Endothelial cell of umbilical vein (primary cell): Measurements from ENCODE around the gene SLC25A22. TPM values are rescaled to one million over a fixed set of nuclear protein-coding genes. Genes with fewer than 3 reads are reported as not detected.

Source experiments
- BruUV-seq: library from RNA; stranded (reverse); fragments of 400-500 nt; replicated peaks from 2 replicates; lab custom pipeline; 2021; lab: Mats Ljungman, UMichigan
- CTCF ChIA-PET: fragments of 300-600, 350-600 bp; sonication (Branson Sonifier 250); formaldehyde crosslinking; loops from one replicate; lab custom pipeline; 2021; ENCODE audit warnings: antibody characterized with exemption, inconsistent platforms; lab: Charles Lee
- POLR2A ChIA-PET: fragments of 300-600, 350-600 bp; sonication (Branson Sonifier 250); formaldehyde crosslinking; loops from one replicate; lab custom pipeline; 2021; ENCODE audit warnings: antibody characterized with exemption, inconsistent platforms; lab: Charles Lee
- DNase-seq: peaks from one replicate; pipeline ENCODE4 v3.0.0-alpha.2; 2011; ENCODE audit warnings: low read depth, low spot score
- FAIRE-seq: peaks from 2 replicates; lab custom pipeline; 2011; peaks lifted over from hg19 to GRCh38; lab: Jason Lieb, UNC
- H2AFZ ChIP-seq: 2 replicates; pipeline ENCODE4 v1.6.0; 2012; ENCODE audit warnings: low read depth, low read length, control low read depth, inconsistent platforms
- H3K27ac ChIP-seq: 2 replicates; pipeline ENCODE4 v1.5.1; 2011; ENCODE audit warnings: low read depth, mild to moderate bottlenecking, control low read depth, low read length, moderate library complexity; ENCODE audit not compliant: insufficient read depth
- H3K27me3 ChIP-seq, 2 experiments: 2 replicates each; pipeline versions ENCODE4 v1.6.0 to v1.6.1; 2011; ENCODE audit warnings: low read length in 2 of 2, mixed read lengths in 1 of 2; ENCODE audit not compliant: control insufficient read depth in 2 of 2, insufficient read depth in 2 of 2
- H3K36me3 ChIP-seq, 2 experiments: 2 replicates in 1 of 2; 3 replicates in 1 of 2; pipeline ENCODE4 v1.5.1; 2011; ENCODE audit warnings: low read length in 2 of 2, mild to moderate bottlenecking in 1 of 2, moderate library complexity in 1 of 2; ENCODE audit not compliant: control insufficient read depth in 2 of 2, insufficient read depth in 2 of 2; ENCODE audit errors: extremely low read depth in 1 of 2
- H3K4me1 ChIP-seq: 3 replicates; pipeline ENCODE4 v1.5.1; 2011; ENCODE audit warnings: mild to moderate bottlenecking, low read length; ENCODE audit not compliant: control insufficient read depth, insufficient read depth; ENCODE audit errors: extremely low read depth
- H3K4me2 ChIP-seq: 2 replicates; pipeline ENCODE4 v1.6.1; 2011; ENCODE audit warnings: low read length, control low read depth, mixed read lengths; ENCODE audit not compliant: insufficient read depth
- H3K4me3 ChIP-seq, 3 experiments: fragments of 200-600 bp in 1 of 3; sonication (generic), shearing (Covaris generic) in 1 of 3; replicated peaks in 1 of 3; 2 replicates each; pipeline ENCODE4 v1.5.1; 2011 to 2016; ENCODE audit warnings: control low read depth in 3 of 3, low read length in 3 of 3, mild to moderate bottlenecking in 2 of 3, inconsistent platforms in 1 of 3, low read depth in 1 of 3, moderate library complexity in 1 of 3; ENCODE audit not compliant: insufficient read depth in 1 of 3
- H3K79me2 ChIP-seq: 2 replicates; pipeline ENCODE4 v1.6.0; 2012; ENCODE audit warnings: low read length, inconsistent platforms; ENCODE audit not compliant: control insufficient read depth, insufficient read depth
- H3K9ac ChIP-seq: replicated peaks from 2 replicates; pipeline ENCODE3; 2011; ENCODE audit warnings: low read length, control low read depth; ENCODE audit not compliant: insufficient read depth; ENCODE audit errors: extremely low read depth
- H3K9me1 ChIP-seq: replicated peaks from 3 replicates; pipeline ENCODE4 v1.6.0; 2011; ENCODE audit warnings: mild to moderate bottlenecking, low read length; ENCODE audit not compliant: control insufficient read depth, insufficient read depth; ENCODE audit errors: extremely low read depth
- H3K9me3 ChIP-seq: replicated peaks from 2 replicates; pipeline ENCODE4 v1.5.1; 2012; ENCODE audit warnings: low read length, inconsistent platforms; ENCODE audit not compliant: control insufficient read depth, insufficient read depth
- H4K20me1 ChIP-seq: replicated peaks from 2 replicates; pipeline ENCODE3; 2011; ENCODE audit warnings: mild to moderate bottlenecking, low read length; ENCODE audit not compliant: control insufficient read depth, insufficient read depth; ENCODE audit errors: extremely low read depth
- FOS ChIP-seq: IDR thresholded peaks from 2 replicates; pipeline ENCODE4 v1.6.1; 2011; ENCODE audit warnings: mild to moderate bottlenecking, low read length, moderate library complexity, borderline replicate concordance; ENCODE audit not compliant: insufficient read depth
- MYC ChIP-seq: IDR thresholded peaks from one replicate; pipeline ENCODE4 v1.6.1; 2011; ENCODE audit warnings: mild to moderate bottlenecking, low read depth, low read length
- POLR2A ChIP-seq: IDR thresholded peaks from 2 replicates; pipeline ENCODE4 v1.6.1; 2012; ENCODE audit warnings: low read depth, mild to moderate bottlenecking, control low read depth, low read length
- dilution Hi-C: fragments of 300-500 bp; cut with MboI; formaldehyde crosslinking; loops from one replicate; pipeline ENCODE4 v1.15.0; 2019; ENCODE audit warnings: low sequenced_read_pairs; ENCODE audit not compliant: extremely low pct_ligation_motif_present
- intact Hi-C: fragments of 100-400 bp; cut with micrococcal nuclease; formaldehyde crosslinking; loops from one replicate; pipeline ENCODE4 v1.10.0; 2022
- polyA plus RNA-seq, 4 experiments: library from polyadenylated mRNA; depleted of rRNA in 3 of 4; stranded (reverse) in 3 of 4; unstranded in 1 of 4; fragments of >200 nt; gene quantifications; 2 replicates each; pipeline versions ENCODE4 v1.2.1 to v1.2.3, GENCODE V29; 2011 to 2012; ENCODE audit warnings: missing spikeins in 1 of 4
- small RNA-seq: library from RNA; depleted of rRNA; stranded (forward); fragments of <200 nt; gene quantifications from one replicate; pipeline ENCODE3, GENCODE V24; 2012; ENCODE audit warnings: low replicate concordance, low read depth; ENCODE audit not compliant: insufficient read depth, insufficient read length
- total RNA-seq: library from RNA; stranded (reverse); gene quantifications from 2 replicates; pipeline ENCODE4 v1.2.3, GENCODE V29; 2021

SLC25A22 gene
- total and polyA plus RNA-seq, 2 donors (not counting 3 experiments of a cell fraction or from before 2014, with no cell fraction given) = 24.5 to 24.9 TPM

DNA sequence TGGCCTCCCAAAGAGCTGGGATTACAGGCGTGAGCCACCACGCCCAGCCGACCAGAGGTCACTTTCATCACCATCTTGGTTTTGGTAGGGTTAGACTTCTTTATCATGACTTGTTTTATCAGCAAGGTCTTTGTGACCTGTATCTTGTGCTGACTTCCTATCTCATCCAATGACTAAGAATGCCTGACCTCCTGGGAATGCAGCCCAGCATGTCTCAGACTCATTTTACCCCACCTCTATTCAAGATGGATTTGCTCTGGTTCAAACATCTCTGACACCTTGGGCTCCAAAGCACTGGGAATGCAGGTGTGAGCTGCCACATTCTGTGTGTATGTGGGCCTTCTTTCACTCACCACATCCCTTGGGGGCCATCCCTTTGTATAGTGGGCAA lies 55.9 kb downstream of the SLC25A22 start:
- Histone ChIP-seq H3K36me3 (no peaks in the 10 kb centered on the region), H2AFZ (no peak overlapping the region), H3K27ac (no peak overlapping the region), H3K9ac (no peak overlapping the region), H3K9me3 (no peaks in the 10 kb centered on the region), H3K27me3 (no peaks in the 10 kb centered on the region), H3K4me3 (no peak overlapping the region), H3K79me2 (no peaks in the 10 kb centered on the region), H3K4me2 (no peak overlapping the region), H4K20me1 (no peaks in the 10 kb centered on the region), H3K4me1 (peaks cover 5% of the 10 kb centered on the region), H3K9me1 (no peaks in the 10 kb centered on the region)
- intact Hi-C loops (no loop called here), dilution Hi-C loops (no loop called here)
- ChIA-PET POLR2A (no interaction called here), CTCF (no interaction called here)
- no peak for FAIRE-seq
- TF ChIP-seq FOS (no peak), POLR2A (no peak), MYC (no peak)
- BruUV-seq = no TSS peak
- no peak for DNase-seq

Small RNAs within 50 kb of the gene (small RNA-seq; reads per million reads assigned to genes)
- not detected for gene SNORA52

Other genes with a start within 250 kb of the SLC25A22 start
- 1.8 and 2.1 TPM in 2 replicates for gene LMNTD2, start 237.5 kb downstream of the SLC25A22 start, total RNA-seq
- gene LMNTD2, start 237.5 kb downstream of the SLC25A22 start, polyA plus RNA-seq = 2.6 and 3.9 TPM in 2 replicates
- 12.2 and 14.1 TPM in 2 replicates for gene RASSF7, start 237.3 kb downstream of the SLC25A22 start, total RNA-seq
- 19.9 and 27.9 TPM in 2 replicates for gene RASSF7, start 237.3 kb downstream of the SLC25A22 start, polyA plus RNA-seq
- gene PHRF1, start 221.8 kb downstream of the SLC25A22 start, total RNA-seq = 38.8 and 39.4 TPM in 2 replicates
- 14.2 and 14.8 TPM in 2 replicates for gene PHRF1, start 221.8 kb downstream of the SLC25A22 start, polyA plus RNA-seq
- gene IRF7, start 182.3 kb downstream of the SLC25A22 start, total RNA-seq = 12.3 and 14.7 TPM in 2 replicates
- 12.6 and 23.3 TPM in 2 replicates for gene IRF7, start 182.3 kb downstream of the SLC25A22 start, polyA plus RNA-seq
- not detected in 2 replicates for gene CDHR5, start 173.3 kb downstream of the SLC25A22 start, total RNA-seq
- not detected in 2 replicates for gene CDHR5, start 173.3 kb downstream of the SLC25A22 start, polyA plus RNA-seq
- not detected in 2 replicates for gene SCT, start 171.1 kb downstream of the SLC25A22 start, total RNA-seq
- not detected in 2 replicates for gene SCT, start 171.1 kb downstream of the SLC25A22 start, polyA plus RNA-seq
- gene DRD4, start 161.0 kb downstream of the SLC25A22 start, total RNA-seq = 0.24 TPM in 1 of 2 replicates, not detected in the other
- not detected in 2 replicates for gene DRD4, start 161.0 kb downstream of the SLC25A22 start, polyA plus RNA-seq
- gene DEAF1, start 103.1 kb downstream of the SLC25A22 start, total RNA-seq = 50.3 and 55.7 TPM in 2 replicates
- 43.6 and 45.5 TPM in 2 replicates for gene DEAF1, start 103.1 kb downstream of the SLC25A22 start, polyA plus RNA-seq
- 24.1 and 26.6 TPM in 2 replicates for gene TMEM80, start 102.5 kb downstream of the SLC25A22 start, total RNA-seq
- gene TMEM80, start 102.5 kb downstream of the SLC25A22 start, polyA plus RNA-seq = 17.9 and 21.2 TPM in 2 replicates
- 6.0 and 12.5 TPM in 2 replicates for gene EPS8L2, start 92.0 kb downstream of the SLC25A22 start, total RNA-seq
- 5.2 and 5.9 TPM in 2 replicates for gene EPS8L2, start 92.0 kb downstream of the SLC25A22 start, polyA plus RNA-seq
- gene TALDO1, start 50.8 kb downstream of the SLC25A22 start, total RNA-seq = 287 and 294 TPM in 2 replicates
- 184 and 211 TPM in 2 replicates for gene TALDO1, start 50.8 kb downstream of the SLC25A22 start, polyA plus RNA-seq
- gene GATD1, start 20.8 kb downstream of the SLC25A22 start, total RNA-seq = 78.5 and 83.1 TPM in 2 replicates
- 70.6 and 90.8 TPM in 2 replicates for gene GATD1, start 20.8 kb downstream of the SLC25A22 start, polyA plus RNA-seq
- 0.40 and 0.83 TPM in 2 replicates for gene CEND1, start 8.2 kb downstream of the SLC25A22 start, total RNA-seq
- gene CEND1, start 8.2 kb downstream of the SLC25A22 start, polyA plus RNA-seq = 0.15 and 0.27 TPM in 2 replicates
- gene PIDD1, start 7.0 kb upstream of the SLC25A22 start, total RNA-seq = 30.6 and 30.7 TPM in 2 replicates
- 28.2 and 41.0 TPM in 2 replicates for gene PIDD1, start 7.0 kb upstream of the SLC25A22 start, polyA plus RNA-seq
- 1,644 and 1,739 TPM in 2 replicates for gene RPLP2, start 11.7 kb upstream of the SLC25A22 start, total RNA-seq
- 1,579 and 3,225 TPM in 2 replicates for gene RPLP2, start 11.7 kb upstream of the SLC25A22 start, polyA plus RNA-seq
- gene PNPLA2, start 20.6 kb upstream of the SLC25A22 start, total RNA-seq = 75.6 and 83.0 TPM in 2 replicates
- 73.1 and 80.3 TPM in 2 replicates for gene PNPLA2, start 20.6 kb upstream of the SLC25A22 start, polyA plus RNA-seq
- gene CRACR2B, start 29.6 kb upstream of the SLC25A22 start, total RNA-seq = 8.4 and 9.7 TPM in 2 replicates
- 9.3 and 10.7 TPM in 2 replicates for gene CRACR2B, start 29.6 kb upstream of the SLC25A22 start, polyA plus RNA-seq
- 515 and 605 TPM in 2 replicates for gene CD151, start 34.7 kb upstream of the SLC25A22 start, total RNA-seq
- gene CD151, start 34.7 kb upstream of the SLC25A22 start, polyA plus RNA-seq = 1,090 and 1,522 TPM in 2 replicates
- 252 and 259 TPM in 2 replicates for gene POLR2L, start 44.2 kb upstream of the SLC25A22 start, total RNA-seq
- 146 and 173 TPM in 2 replicates for gene POLR2L, start 44.2 kb upstream of the SLC25A22 start, polyA plus RNA-seq
- gene TSPAN4, start 44.6 kb upstream of the SLC25A22 start, total RNA-seq = 86.5 and 114 TPM in 2 replicates
- gene TSPAN4, start 44.6 kb upstream of the SLC25A22 start, polyA plus RNA-seq = 199 and 238 TPM in 2 replicates
- gene CHID1, start 112.5 kb upstream of the SLC25A22 start, total RNA-seq = 86.2 and 89.8 TPM in 2 replicates
- 98.2 and 107 TPM in 2 replicates for gene CHID1, start 112.5 kb upstream of the SLC25A22 start, polyA plus RNA-seq
- 92.5 and 92.6 TPM in 2 replicates for gene AP2A2, start 127.6 kb upstream of the SLC25A22 start, total RNA-seq
- gene AP2A2, start 127.6 kb upstream of the SLC25A22 start, polyA plus RNA-seq = 89.5 and 109 TPM in 2 replicates
- gene MUC6, start 238.4 kb upstream of the SLC25A22 start, total RNA-seq = not detected in 2 replicates
- gene MUC6, start 238.4 kb upstream of the SLC25A22 start, polyA plus RNA-seq = not detected in 2 replicates